HepG2 (cell line): ENCODE measurements around the gene ZNF444. TPM values are rescaled to one million over a fixed set of nuclear protein-coding genes. Genes with fewer than 3 reads are reported as not detected.
A peak's percentile ranks its signal among the peaks of the same experiment; 100 is the strongest.

Experiments used
- ARID2 ChIP-seq: sonication (generic); formaldehyde crosslinking; IDR thresholded peaks from 2 replicates; pipeline ENCODE4 v1.8.1; 2022; ENCODE audit warnings: mild to moderate bottlenecking, missing genetic modification reagents, borderline replicate concordance
- CBX1 ChIP-seq: IDR thresholded peaks from one replicate; pipeline ENCODE4 v1.6.1; 2016; ENCODE audit warnings: antibody characterized with exemption, low read depth
- CC2D1A ChIP-seq: sonication (generic); formaldehyde crosslinking; IDR thresholded peaks from 2 replicates; pipeline ENCODE4 v1.8.1; 2023; ENCODE audit warnings: mild to moderate bottlenecking, missing genetic modification reagents
- HNRNPK ChIP-seq: fragments of 200-400 bp; formaldehyde crosslinking; IDR thresholded peaks from 2 replicates; pipeline ENCODE4 v1.6.1; 2018; ENCODE audit warnings: low read length, low read depth, moderate library complexity, mild to moderate bottlenecking; ENCODE audit not compliant: poor library complexity, severe bottlenecking
- MIER2 ChIP-seq: IDR thresholded peaks from 2 replicates; pipeline ENCODE4 v1.6.1; 2016; ENCODE audit warnings: missing biosample characterization, missing genetic modification reagents
- NBN ChIP-seq: fragments of 450-650 bp; conservative IDR thresholded peaks from 2 replicates; pipeline ENCODE4 v1.6.1; 2017
- NFIB ChIP-seq: sonication (generic); formaldehyde crosslinking; IDR thresholded peaks from 2 replicates; pipeline ENCODE4 v1.9.0; 2021; ENCODE audit warnings: missing genetic modification reagents, mild to moderate bottlenecking, borderline replicate concordance
- NFKBIZ ChIP-seq: IDR thresholded peaks from 2 replicates; pipeline ENCODE4 v1.6.1; 2018; ENCODE audit warnings: missing genetic modification reagents, missing compliant biosample characterization
- NR2F2 ChIP-seq: IDR thresholded peaks from 2 replicates; pipeline ENCODE4 v1.6.1; 2012; ENCODE audit warnings: low read depth, inconsistent platforms, borderline replicate concordance
- NR2F6 ChIP-seq, 2 experiments: IDR thresholded peaks; 2 replicates each; pipeline ENCODE4 v1.6.1; 2016; ENCODE audit warnings: antibody characterized with exemption in 1 of 2, mild to moderate bottlenecking in 1 of 2
- PAWR ChIP-seq: sonication (generic); formaldehyde crosslinking; IDR thresholded peaks from 2 replicates; pipeline ENCODE4 v1.4.0; 2020; ENCODE audit warnings: missing genetic modification reagents, mild to moderate bottlenecking, borderline replicate concordance
- ZBTB20 ChIP-seq: sonication (generic); formaldehyde crosslinking; IDR thresholded peaks from 2 replicates; pipeline ENCODE4 v1.8.1; 2023; ENCODE audit warnings: missing genetic modification reagents, low read depth, mild to moderate bottlenecking, borderline replicate concordance
- ZNF234 ChIP-seq: sonication (generic); formaldehyde crosslinking; conservative IDR thresholded peaks from 2 replicates; pipeline ENCODE4 v1.5.1; 2020; ENCODE audit warnings: mild to moderate bottlenecking, missing genetic modification reagents
- ZNF274 ChIP-seq: sonication (generic); formaldehyde crosslinking; IDR thresholded peaks from 2 replicates; pipeline ENCODE4 v1.5.1; 2020; ENCODE audit warnings: mild to moderate bottlenecking, missing genetic modification reagents
- polyA plus RNA-seq, 8 experiments: library from polyadenylated mRNA; depleted of rRNA in 3 of 8; stranded (reverse) in 7 of 8; unstranded in 1 of 8; fragments of >200 nt; fragmentation: Illumina TruSeq in 4 of 8; extraction: Trizol in 4 of 8; gene quantifications; 2 replicates each; pipeline versions ENCODE4 v1.2.1 to v1.2.3, GENCODE V29; 2011 to 2016; ENCODE audit warnings: low read depth in 4 of 8, missing spikeins in 1 of 8, mixed read lengths in 1 of 8; ENCODE audit not compliant: insufficient read depth in 1 of 8
- total RNA-seq, 5 experiments: library from RNA; depleted of rRNA; stranded (reverse); fragments of >200 nt; fragmentation: Illumina TruSeq; extraction: Trizol; gene quantifications; 2 replicates each; pipeline ENCODE4 v1.2.3, GENCODE V29; 2016; ENCODE audit warnings: low read depth in 1 of 5
- TF ChIP-seq, protein P1 (sequence below): sonication (generic); formaldehyde crosslinking; IDR thresholded peaks from 2 replicates; pipeline ENCODE4 v1.4.0; 2020; ENCODE audit warnings: missing genetic modification reagents, borderline replicate concordance
- TF ChIP-seq, protein P2 (sequence below): sonication (generic); formaldehyde crosslinking; IDR thresholded peaks from 2 replicates; pipeline ENCODE4 v1.5.0; 2020; ENCODE audit warnings: missing genetic modification reagents
- TF ChIP-seq, protein P3 (sequence below): sonication (generic); formaldehyde crosslinking; IDR thresholded peaks from 2 replicates; pipeline ENCODE4 v1.4.0; 2020; ENCODE audit warnings: missing genetic modification reagents
- TF ChIP-seq, protein P4 (sequence below): sonication (generic); formaldehyde crosslinking; IDR thresholded peaks from 2 replicates; pipeline ENCODE4 v1.8.1; 2023; ENCODE audit warnings: mild to moderate bottlenecking, moderate library complexity, missing genetic modification reagents
- TF ChIP-seq, protein P5 (sequence below): sonication (generic); formaldehyde crosslinking; IDR thresholded peaks from 2 replicates; pipeline ENCODE4 v1.4.0; 2020; ENCODE audit warnings: missing genetic modification reagents, borderline replicate concordance
- TF ChIP-seq, protein P6 (sequence below): sonication (generic); formaldehyde crosslinking; IDR thresholded peaks from 2 replicates; pipeline ENCODE4 v1.5.0; 2020; ENCODE audit warnings: missing genetic modification reagents, mild to moderate bottlenecking, borderline replicate concordance

The ZNF444 gene
- total and polyA plus RNA-seq, 2 of the 13 experiments (the other 11 are each of a cell fraction or from before 2014, with no cell fraction given) = 27.4 to 30.3 TPM

DNA sequence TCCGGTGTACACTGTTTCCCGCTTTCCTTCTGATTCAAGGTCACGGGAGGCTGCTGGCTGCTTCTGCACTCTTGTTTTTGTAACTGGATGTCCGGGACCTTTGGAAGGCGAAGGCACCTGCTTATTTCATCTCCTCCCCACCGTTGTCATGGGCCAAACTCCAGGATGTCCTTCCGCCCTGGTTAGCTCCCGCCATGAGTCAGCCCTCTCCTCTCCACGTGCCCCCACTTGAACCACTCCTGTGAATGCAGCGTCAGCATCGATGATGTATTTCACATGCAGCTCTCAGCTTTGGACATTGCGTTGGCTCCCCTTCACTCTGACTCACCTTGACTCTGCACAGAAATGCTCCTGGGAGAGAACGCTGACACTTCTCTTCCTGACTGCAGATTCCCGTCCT, 29.2 kb downstream of the ZNF444 start (continued):
- TF ChIP-seq, protein P1, sequence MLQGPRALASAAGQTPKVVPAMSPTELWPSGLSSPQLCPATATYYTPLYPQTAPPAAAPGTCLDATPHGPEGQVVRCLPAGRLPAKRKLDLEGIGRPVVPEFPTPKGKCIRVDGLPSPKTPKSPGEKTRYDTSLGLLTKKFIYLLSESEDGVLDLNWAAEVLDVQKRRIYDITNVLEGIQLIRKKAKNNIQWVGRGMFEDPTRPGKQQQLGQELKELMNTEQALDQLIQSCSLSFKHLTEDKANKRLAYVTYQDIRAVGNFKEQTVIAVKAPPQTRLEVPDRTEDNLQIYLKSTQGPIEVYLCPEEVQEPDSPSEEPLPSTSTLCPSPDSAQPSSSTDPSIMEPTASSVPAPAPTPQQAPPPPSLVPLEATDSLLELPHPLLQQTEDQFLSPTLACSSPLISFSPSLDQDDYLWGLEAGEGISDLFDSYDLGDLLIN (CRISPR knock-in tag) = no peak
- TF ChIP-seq NR2F6 (IDR thresholded peaks at IDR 0.05) (no peak), NR2F6 (CRISPR knock-in tag; IDR thresholded peaks at IDR 0.05) (peak; percentile 33; the same call in 1 of the 2 replicates), CC2D1A (CRISPR knock-in tag) (no peak), ZNF274 (no peak), PAWR (CRISPR knock-in tag) (no peak), ARID2 (CRISPR knock-in tag) (no peak), ZBTB20 (CRISPR knock-in tag) (peak; percentile 86; the same call in 1 of the 2 replicates), HNRNPK (no peak), NR2F2 (no peak), NFKBIZ (CRISPR knock-in tag) (no peak), NFIB (CRISPR knock-in tag) (no peak), ZNF234 (no peak), CBX1 (no peak), NBN (no peak), MIER2 (CRISPR knock-in tag) (peak; percentile 86; the same call in 1 of the 2 replicates)
- TF ChIP-seq, protein P2, sequence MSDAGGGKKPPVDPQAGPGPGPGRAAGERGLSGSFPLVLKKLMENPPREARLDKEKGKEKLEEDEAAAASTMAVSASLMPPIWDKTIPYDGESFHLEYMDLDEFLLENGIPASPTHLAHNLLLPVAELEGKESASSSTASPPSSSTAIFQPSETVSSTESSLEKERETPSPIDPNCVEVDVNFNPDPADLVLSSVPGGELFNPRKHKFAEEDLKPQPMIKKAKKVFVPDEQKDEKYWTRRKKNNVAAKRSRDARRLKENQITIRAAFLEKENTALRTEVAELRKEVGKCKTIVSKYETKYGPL (CRISPR knock-in tag) = no peak
- TF ChIP-seq, protein P3, sequence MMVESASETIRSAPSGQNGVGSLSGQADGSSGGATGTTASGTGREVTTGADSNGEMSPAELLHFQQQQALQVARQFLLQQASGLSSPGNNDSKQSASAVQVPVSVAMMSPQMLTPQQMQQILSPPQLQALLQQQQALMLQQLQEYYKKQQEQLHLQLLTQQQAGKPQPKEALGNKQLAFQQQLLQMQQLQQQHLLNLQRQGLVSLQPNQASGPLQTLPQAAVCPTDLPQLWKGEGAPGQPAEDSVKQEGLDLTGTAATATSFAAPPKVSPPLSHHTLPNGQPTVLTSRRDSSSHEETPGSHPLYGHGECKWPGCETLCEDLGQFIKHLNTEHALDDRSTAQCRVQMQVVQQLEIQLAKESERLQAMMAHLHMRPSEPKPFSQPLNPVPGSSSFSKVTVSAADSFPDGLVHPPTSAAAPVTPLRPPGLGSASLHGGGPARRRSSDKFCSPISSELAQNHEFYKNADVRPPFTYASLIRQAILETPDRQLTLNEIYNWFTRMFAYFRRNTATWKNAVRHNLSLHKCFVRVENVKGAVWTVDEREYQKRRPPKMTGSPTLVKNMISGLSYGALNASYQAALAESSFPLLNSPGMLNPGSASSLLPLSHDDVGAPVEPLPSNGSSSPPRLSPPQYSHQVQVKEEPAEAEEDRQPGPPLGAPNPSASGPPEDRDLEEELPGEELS (CRISPR knock-in tag) = peak; percentile 55
- TF ChIP-seq, protein P4, sequence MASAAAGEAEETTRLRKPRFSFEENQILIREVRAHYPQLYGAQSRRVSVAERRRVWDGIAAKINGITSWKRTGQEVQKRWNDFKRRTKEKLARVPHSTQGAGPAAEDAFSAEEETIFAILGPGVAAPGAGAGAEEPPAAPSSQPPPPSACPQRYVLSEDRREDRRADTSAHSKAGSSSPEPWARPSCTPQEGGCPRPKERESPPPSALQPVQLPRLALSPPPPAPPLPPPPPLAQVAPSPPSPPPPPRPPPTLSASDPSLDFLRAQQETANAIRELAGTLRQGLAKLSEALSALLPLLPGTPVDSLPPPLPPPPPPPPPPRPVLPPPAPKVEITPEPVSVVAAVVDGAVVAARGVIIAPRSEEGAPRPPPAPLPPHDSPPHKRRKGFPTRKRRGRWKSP (CRISPR knock-in tag) = 0 out of 2 replicates have a peak, but pooled peaks have one; percentile 64
- TF ChIP-seq, protein P5, sequence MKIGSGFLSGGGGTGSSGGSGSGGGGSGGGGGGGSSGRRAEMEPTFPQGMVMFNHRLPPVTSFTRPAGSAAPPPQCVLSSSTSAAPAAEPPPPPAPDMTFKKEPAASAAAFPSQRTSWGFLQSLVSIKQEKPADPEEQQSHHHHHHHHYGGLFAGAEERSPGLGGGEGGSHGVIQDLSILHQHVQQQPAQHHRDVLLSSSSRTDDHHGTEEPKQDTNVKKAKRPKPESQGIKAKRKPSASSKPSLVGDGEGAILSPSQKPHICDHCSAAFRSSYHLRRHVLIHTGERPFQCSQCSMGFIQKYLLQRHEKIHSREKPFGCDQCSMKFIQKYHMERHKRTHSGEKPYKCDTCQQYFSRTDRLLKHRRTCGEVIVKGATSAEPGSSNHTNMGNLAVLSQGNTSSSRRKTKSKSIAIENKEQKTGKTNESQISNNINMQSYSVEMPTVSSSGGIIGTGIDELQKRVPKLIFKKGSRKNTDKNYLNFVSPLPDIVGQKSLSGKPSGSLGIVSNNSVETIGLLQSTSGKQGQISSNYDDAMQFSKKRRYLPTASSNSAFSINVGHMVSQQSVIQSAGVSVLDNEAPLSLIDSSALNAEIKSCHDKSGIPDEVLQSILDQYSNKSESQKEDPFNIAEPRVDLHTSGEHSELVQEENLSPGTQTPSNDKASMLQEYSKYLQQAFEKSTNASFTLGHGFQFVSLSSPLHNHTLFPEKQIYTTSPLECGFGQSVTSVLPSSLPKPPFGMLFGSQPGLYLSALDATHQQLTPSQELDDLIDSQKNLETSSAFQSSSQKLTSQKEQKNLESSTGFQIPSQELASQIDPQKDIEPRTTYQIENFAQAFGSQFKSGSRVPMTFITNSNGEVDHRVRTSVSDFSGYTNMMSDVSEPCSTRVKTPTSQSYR = peak; percentile 38; the same call in 1 of the 2 replicates
- TF ChIP-seq, protein P6, sequence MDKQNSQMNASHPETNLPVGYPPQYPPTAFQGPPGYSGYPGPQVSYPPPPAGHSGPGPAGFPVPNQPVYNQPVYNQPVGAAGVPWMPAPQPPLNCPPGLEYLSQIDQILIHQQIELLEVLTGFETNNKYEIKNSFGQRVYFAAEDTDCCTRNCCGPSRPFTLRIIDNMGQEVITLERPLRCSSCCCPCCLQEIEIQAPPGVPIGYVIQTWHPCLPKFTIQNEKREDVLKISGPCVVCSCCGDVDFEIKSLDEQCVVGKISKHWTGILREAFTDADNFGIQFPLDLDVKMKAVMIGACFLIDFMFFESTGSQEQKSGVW (CRISPR knock-in tag) = no peak
